Osteoblast (primary cell): ENCODE measurements around the gene RAP1GDS1. TPM values are rescaled to one million over a fixed set of nuclear protein-coding genes. Genes with fewer than 3 reads are reported as not detected.

Experiments used
- DNase-seq: peaks from one replicate; pipeline ENCODE4 v3.0.0; 2011; ENCODE audit warnings: low spot score, mixed read lengths; ENCODE audit not compliant: insufficient read length; ENCODE audit errors: missing footprints
- H2AFZ ChIP-seq: 2 replicates; pipeline ENCODE4 v1.6.0; 2011; ENCODE audit warnings: mild to moderate bottlenecking, low read length
- H3K27ac ChIP-seq: 2 replicates; pipeline ENCODE4 v1.5.1; 2011; ENCODE audit warnings: mild to moderate bottlenecking, low read depth, low read length, moderate library complexity
- H3K27me3 ChIP-seq: 2 replicates; pipeline ENCODE4 v1.6.0; 2012; ENCODE audit warnings: mild to moderate bottlenecking, control low read depth, inconsistent platforms, low read length, moderate library complexity; ENCODE audit not compliant: insufficient read depth
- H3K36me3 ChIP-seq: 2 replicates; pipeline ENCODE4 v1.5.1; 2011; ENCODE audit warnings: mild to moderate bottlenecking, low read length, control low read depth, moderate library complexity; ENCODE audit not compliant: insufficient read depth
- H3K4me1 ChIP-seq: 2 replicates; pipeline ENCODE4 v1.5.1; 2011; ENCODE audit warnings: mild to moderate bottlenecking, low read length, control low read depth, moderate library complexity; ENCODE audit not compliant: insufficient read depth
- H3K4me2 ChIP-seq: 2 replicates; pipeline ENCODE4 v1.6.0; 2011; ENCODE audit warnings: mild to moderate bottlenecking, low read length; ENCODE audit not compliant: insufficient read depth
- H3K4me3 ChIP-seq: fragments of 200-600 bp; sonication (generic); 3 replicates; pipeline ENCODE4 v1.5.1; 2012; ENCODE audit warnings: mild to moderate bottlenecking, low read length, inconsistent platforms; ENCODE audit not compliant: insufficient read depth
- H3K79me2 ChIP-seq: 2 replicates; pipeline ENCODE4 v1.6.0; 2012; ENCODE audit warnings: mild to moderate bottlenecking, low read length, control low read depth, inconsistent platforms; ENCODE audit not compliant: insufficient read depth
- H3K9me3 ChIP-seq: 2 replicates; pipeline ENCODE4 v1.5.1; 2011; ENCODE audit warnings: low read depth, low read length, control low read depth
- H4K20me1 ChIP-seq: 2 replicates; pipeline ENCODE4 v1.6.0; 2012; ENCODE audit warnings: mild to moderate bottlenecking, low read length, control low read depth; ENCODE audit not compliant: insufficient read depth
- CTCF ChIP-seq: IDR thresholded peaks from 2 replicates; pipeline ENCODE4 v1.5.1; 2011; ENCODE audit warnings: mild to moderate bottlenecking, low read depth, low read length, moderate library complexity; ENCODE audit errors: extremely low read depth
- total RNA-seq: library from RNA; depleted of rRNA; stranded (reverse); fragments of >200 nt; gene quantifications from 2 replicates; pipeline ENCODE4 v1.2.3, GENCODE V29; 2012

The RAP1GDS1 gene
- 60.1 and 62.8 TPM in 2 replicates for total RNA-seq

DNA sequence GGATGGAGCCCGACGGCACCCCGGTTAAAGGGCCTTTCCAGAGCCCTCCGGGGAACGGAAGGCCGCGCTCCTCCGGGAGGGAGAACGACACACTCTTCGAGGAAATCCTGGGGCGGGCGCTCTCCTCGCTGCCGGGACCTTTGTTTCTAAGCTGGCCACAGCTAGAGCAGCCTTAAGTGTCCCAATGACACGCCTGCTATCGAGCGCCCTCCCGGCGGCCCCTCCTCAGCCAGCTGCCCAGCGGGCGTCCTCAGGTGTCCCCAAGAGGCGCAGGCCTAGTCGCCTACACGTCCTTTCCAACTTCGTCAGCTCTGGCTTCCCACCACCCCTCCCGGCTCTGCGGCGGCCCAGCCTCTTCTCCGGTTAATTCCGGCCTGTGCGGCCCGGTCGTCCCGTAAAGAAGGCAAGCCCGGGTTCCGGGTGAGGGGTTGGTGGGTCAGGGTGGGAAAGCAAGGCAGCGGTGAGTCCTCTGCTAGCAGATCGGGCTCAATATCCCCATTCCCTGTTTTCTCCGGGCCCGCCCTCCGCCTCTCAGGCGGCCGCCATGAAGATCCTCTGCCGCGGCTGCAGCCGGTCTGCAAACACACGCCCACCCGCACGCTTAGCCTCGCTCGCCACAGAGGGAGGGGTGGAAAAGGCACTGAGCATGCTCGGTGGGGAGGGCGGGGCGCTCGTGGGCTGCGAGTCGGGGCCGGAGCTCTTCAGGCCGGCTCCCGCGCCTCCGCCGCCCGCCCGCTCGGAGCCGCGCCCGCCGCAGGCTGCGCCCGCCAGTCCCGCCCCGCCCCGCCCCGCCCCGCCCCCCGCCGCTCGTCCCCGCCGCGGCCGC is at the start of gene RAP1GDS1:
Gene RAP1GDS1 (plus strand): TSS at position 806 of the 826 bp plus-strand sequence. CDS start 182 bp downstream, outside the sequence.
- Histone ChIP-seq H3K4me2 (peak within 1 kb of the TSS; percentile 91), H3K36me3 (no peaks in the 10 kb centered on the region), H3K9me3 (no peaks in the 10 kb centered on the region), H2AFZ (peak within 1 kb of the TSS; percentile 96), H4K20me1 (peaks cover 7% of the 10 kb centered on the region), H3K4me3 (peak within 1 kb of the TSS; percentile 94), H3K27ac (peak within 1 kb of the TSS; percentile 92), H3K79me2 (peaks cover 51% of the 10 kb centered on the region), H3K27me3 (no peaks in the 10 kb centered on the region), H3K4me1 (peaks cover 13% of the 10 kb centered on the region)
- peak; percentile 99 for DNase-seq
- TF ChIP-seq CTCF = no peak

- Histone ChIP-seq H3K9me3 (no peaks in the 10 kb centered on the region), H4K20me1 (no peaks in the 10 kb centered on the region), H3K4me1 (no peaks in the 10 kb centered on the region), H3K36me3 (no peaks in the 10 kb centered on the region), H3K4me3 (no peak overlapping the region), H3K79me2 (no peaks in the 10 kb centered on the region), H2AFZ (no peak overlapping the region), H3K27me3 (no peaks in the 10 kb centered on the region), H3K4me2 (no peak overlapping the region), H3K27ac (no peak overlapping the region)
- DNase-seq = no peak
- TF ChIP-seq CTCF = no peak
Observed at GRCh38 chr4:98222306-98222705, 38.9 kb upstream of the RAP1GDS1 start.

DNA sequence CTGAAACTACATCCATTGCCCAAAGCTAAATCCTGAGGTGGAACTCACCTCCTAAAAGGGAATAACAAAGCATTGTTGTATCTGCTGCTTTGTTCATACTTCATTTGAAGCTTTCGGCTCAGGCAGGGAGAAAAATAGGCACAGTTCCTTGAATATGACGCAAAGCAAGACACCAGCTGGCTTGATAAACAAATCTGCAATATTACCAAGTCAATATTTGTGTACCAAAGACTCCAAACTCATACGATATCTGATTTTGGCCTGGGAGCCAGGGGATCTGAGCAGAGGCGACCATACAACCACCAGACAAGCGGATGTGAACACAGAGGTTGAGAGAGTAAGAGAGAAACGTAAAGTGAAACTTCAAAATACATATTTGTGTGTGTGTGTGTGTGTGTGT is 34.8 kb upstream of the RAP1GDS1 start:
- no peak for TF ChIP-seq CTCF
- no peaks in the 10 kb centered on the region for H3K4me1 ChIP-seq
- no peaks in the 10 kb centered on the region for H4K20me1 ChIP-seq
- DNase-seq = no peak
- no peaks in the 10 kb centered on the region for H3K36me3 ChIP-seq
- no peaks in the 10 kb centered on the region for H3K9me3 ChIP-seq
- no peaks in the 10 kb centered on the region for H3K79me2 ChIP-seq
- no peaks in the 10 kb centered on the region for H3K27me3 ChIP-seq
- H3K4me3 ChIP-seq = no peak overlapping the region
- no peak overlapping the region for H2AFZ ChIP-seq
- H3K27ac ChIP-seq = no peak overlapping the region
- H3K4me2 ChIP-seq = no peak overlapping the region

DNA sequence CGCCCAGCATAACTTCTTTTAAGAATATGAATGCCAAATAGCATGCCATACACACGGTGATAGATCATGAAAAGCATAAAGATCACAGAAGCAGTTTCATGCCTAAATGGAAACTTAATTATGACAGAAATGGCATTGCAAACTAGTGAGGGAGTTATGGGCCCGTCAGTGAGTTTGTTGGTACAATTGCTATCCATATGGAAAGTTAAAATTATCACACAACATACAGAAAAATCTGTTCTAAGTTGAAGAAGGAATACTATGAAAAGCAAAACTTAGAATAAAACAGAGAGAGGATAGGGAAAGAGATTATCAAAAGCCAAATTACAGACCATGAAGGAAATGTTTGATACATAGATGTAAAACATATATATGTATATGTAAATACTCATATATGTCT is 30.2 kb upstream of the RAP1GDS1 start:
- Histone ChIP-seq H2AFZ (no peak overlapping the region), H3K4me2 (no peak overlapping the region), H3K9me3 (no peaks in the 10 kb centered on the region), H3K4me3 (no peak overlapping the region), H3K27me3 (no peaks in the 10 kb centered on the region), H3K4me1 (no peaks in the 10 kb centered on the region), H3K36me3 (no peaks in the 10 kb centered on the region), H3K79me2 (no peaks in the 10 kb centered on the region), H3K27ac (no peak overlapping the region), H4K20me1 (no peaks in the 10 kb centered on the region)
- no peak for TF ChIP-seq CTCF
- no peak for DNase-seq
